Measurements from ENCODE around the gene LAGE3. TPM values are rescaled to one million over a fixed set of nuclear protein-coding genes. Genes with fewer than 3 reads are reported as not detected.
A peak's percentile ranks its signal among the peaks of the same experiment; 100 is the strongest.

The LAGE3 gene
- total and polyA plus RNA-seq, 2 of the 8 experiments (the other 6 are each of a cell fraction or from before 2014, with no cell fraction given): 44.5 to 102 TPM

DNA sequence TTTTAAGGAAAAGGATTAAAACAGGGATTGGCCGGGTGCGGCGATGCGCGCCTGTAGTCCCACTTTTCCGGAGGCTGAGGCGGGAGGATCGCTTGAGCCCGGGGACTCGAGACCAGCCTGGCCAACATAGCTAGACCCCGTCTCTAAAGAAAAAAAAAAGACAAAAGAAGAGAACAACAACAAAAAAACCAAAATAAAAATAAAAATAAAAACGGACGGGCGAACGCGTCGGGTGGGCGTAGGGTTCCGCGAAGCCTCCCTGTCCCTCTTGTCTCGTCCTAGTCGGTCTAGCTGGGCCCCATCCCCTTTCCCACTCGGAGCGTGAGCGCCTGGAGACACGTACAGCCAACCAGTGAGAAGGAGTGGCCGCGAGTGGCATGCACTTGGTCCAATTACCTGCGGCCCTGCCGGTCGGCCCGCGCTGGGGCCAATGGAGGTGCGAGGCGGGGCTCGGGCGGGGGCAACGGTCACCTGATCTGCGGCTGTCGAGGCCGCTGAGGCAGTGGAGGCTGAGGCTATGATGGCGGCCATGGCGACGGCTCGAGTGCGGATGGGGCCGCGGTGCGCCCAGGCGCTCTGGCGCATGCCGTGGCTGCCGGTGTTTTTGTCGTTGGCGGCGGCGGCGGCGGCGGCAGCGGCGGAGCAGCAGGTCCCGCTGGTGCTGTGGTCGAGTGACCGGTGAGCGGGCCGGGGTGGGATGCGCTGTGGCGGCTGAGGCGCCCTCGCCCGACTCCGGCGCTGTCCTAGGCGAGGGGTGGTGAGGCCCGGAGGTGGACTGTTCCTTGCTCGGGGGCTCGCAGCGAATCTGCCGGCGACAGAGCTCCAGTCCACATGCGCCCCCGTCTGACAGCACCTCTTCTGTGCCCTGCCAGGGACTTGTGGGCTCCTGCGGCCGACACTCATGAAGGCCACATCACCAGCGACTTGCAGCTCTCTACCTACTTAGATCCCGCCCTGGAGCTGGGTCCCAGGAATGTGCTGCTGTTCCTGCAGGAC lies 50.6 kb downstream of the LAGE3 start, which contains the start of gene ATP6AP1:
Gene ATP6AP1 (plus strand): TSS at position 502 of the 996 bp plus-strand sequence. CDS start 16 bp downstream, at position 518.
- 0 out of 2 replicates have a peak within 1 kb of the TSS, but pooled peaks have one; percentile 39 for H2AK5ac ChIP-seq (ENCODE audit: low read depth, low read length)
- H3K27ac ChIP-seq (ENCODE audit: low read depth, low read length): no peak within 1 kb of the TSS
- no peak within 1 kb of the TSS; the same call in 1 of the 2 replicates for H3K18ac ChIP-seq (ENCODE audit: extremely low read depth, low read length)
- no peak within 1 kb of the TSS for H3K23ac ChIP-seq (ENCODE audit: insufficient read length)
- FAIRE-seq (no peak), DNase-seq (ENCODE audit: low read depth in 1 of 2, low spot score in 2 of 2) (peak in 1 of 2 experiments; percentile 83)
- peaks cover 3 to 9% of the 10 kb centered on the region in 2 experiments; a peak in 2 of 4 replicates for H3K79me2 ChIP-seq (ENCODE audit: control insufficient read depth in 1 of 2, insufficient read depth in 2 of 2, low read length in 2 of 2)
- H3K4ac ChIP-seq (replicated peaks; ENCODE audit: insufficient read length, low read depth, low read length): no peak within 1 kb of the TSS
- peaks cover 4% of the 10 kb centered on the region; the same call in 1 of the 2 replicates for H3K23me2 ChIP-seq (ENCODE audit: low read depth, low read length)
- H3K4me2 ChIP-seq (ENCODE audit: insufficient read depth in 1 of 2, low read depth in 2 of 2, low read length in 2 of 2): peak within 1 kb of the TSS; percentile 66 to 82
- no peak within 1 kb of the TSS for H2BK120ac ChIP-seq (replicated peaks; ENCODE audit: low read depth, low read length)
- H3K27me3 ChIP-seq (replicated peaks in 1 of 4; ENCODE audit: control insufficient read depth in 3 of 4, extremely low read depth in 1 of 4, insufficient read depth in 3 of 4, low read length in 3 of 4): no peaks in the 10 kb centered on the region
- H3K14ac ChIP-seq (ENCODE audit: insufficient read length): no peak within 1 kb of the TSS
- no peak within 1 kb of the TSS for H4K91ac ChIP-seq (replicated peaks; ENCODE audit: insufficient read length, low read length)
- no peak within 1 kb of the TSS for H4K5ac ChIP-seq (ENCODE audit: insufficient read length, low read depth, low read length)
- no peaks in the 10 kb centered on the region for H3K79me1 ChIP-seq (ENCODE audit: low read depth, low read length)
- peaks cover 0 to 9% (median 7%) of the 10 kb centered on the region in 4 experiments; a peak in 5 of 8 replicates for H3K36me3 ChIP-seq (ENCODE audit: control insufficient read depth in 2 of 4, insufficient read depth in 4 of 4, low read length in 3 of 4)
- no peak within 1 kb of the TSS for H3K56ac ChIP-seq (replicated peaks; ENCODE audit: insufficient read length, low read depth, low read length)
- POLR2A ChIA-PET (ENCODE audit: partially characterized antibody): interaction anchor here (1.1 to 3.8 kb wide), 7 partner anchors 15 to 80 kb away, joined by 3 to 31 read pairs (median 4); partner anchors contain the start of genes DNASE1L1, FAM50A and RPL10
- H2BK15ac ChIP-seq (ENCODE audit: low read length): no peak within 1 kb of the TSS
- H4K20me1 ChIP-seq (replicated peaks in 1 of 2; ENCODE audit: control insufficient read depth in 1 of 2, insufficient read depth in 2 of 2, low read length in 2 of 2): peaks cover 0 to 4% of the 10 kb centered on the region in 2 experiments
- no peaks in the 10 kb centered on the region for H3K4me1 ChIP-seq (replicated peaks in 1 of 4; ENCODE audit: control insufficient read depth in 3 of 4, insufficient read depth in 4 of 4, low read length in 3 of 4)
- H2BK12ac ChIP-seq (ENCODE audit: low read depth, low read length): no peak within 1 kb of the TSS
- no peak within 1 kb of the TSS for H2AFZ ChIP-seq (ENCODE audit: low read length)
- H3K4me3 ChIP-seq (ENCODE audit: extremely low read depth in 1 of 4, insufficient read depth in 2 of 4, low read depth in 3 of 4, low read length in 4 of 4): peak within 1 kb of the TSS; percentile 30 to 84 (median 56)
- H3K9ac ChIP-seq (replicated peaks in 1 of 4; ENCODE audit: extremely low read depth in 1 of 4, low read depth in 3 of 4, low read length in 3 of 4): peak within 1 kb of the TSS in 3 of 4 experiments; percentile 22 to 79 (median 64); a peak in 4 of 7 replicates
- CTCF ChIA-PET (ENCODE audit: partially characterized antibody): interaction anchor here (0.5 to 1.5 kb wide), 5 partner anchors 19 to 486 kb away, joined by 3 to 4 read pairs (median 3); no protein-coding TSS in a partner anchor
- WGBS, 2 experiments (ENCODE audit: extremely low coverage in 1 of 2, insufficient coverage in 1 of 2, insufficient read length in 1 of 2, insufficient replicate concordance in 2 of 2, low coverage in 1 of 2, low lambda C conversion rate in 2 of 2, missing lambda C conversion rate in 1 of 2): 6% methylated on average over 18 of the region's 87 CpGs; no CpG with 5 or more reads in 1 of the 2 experiments
- peak within 1 kb of the TSS; percentile 25; the same call in 1 of the 2 replicates for H4K8ac ChIP-seq (ENCODE audit: extremely low read depth, insufficient read depth, low read length)
- no peak within 1 kb of the TSS for H2BK5ac ChIP-seq (ENCODE audit: low read depth, low read length)
- H2BK20ac ChIP-seq (ENCODE audit: low read length): no peak within 1 kb of the TSS
- no peaks in the 10 kb centered on the region for H3K9me3 ChIP-seq (ENCODE audit: insufficient read depth in 2 of 2, low read depth in 1 of 2, low read length in 1 of 2)
- TF ChIP-seq POU5F1 (IDR thresholded peaks at IDR 0.05; ENCODE audit: low read depth, low read length) (no peak), SRF (IDR thresholded peaks at IDR 0.05; ENCODE audit: low read depth, low read length) (no peak), CTBP2 (IDR thresholded peaks at IDR 0.05; ENCODE audit: borderline replicate concordance, insufficient read depth, insufficient read length, low read length) (no peak), RAD21 (IDR thresholded peaks at IDR 0.05 in 1 of 2, conservative IDR thresholded peaks at IDR 0.05 in 1 of 2; ENCODE audit: low read depth in 2 of 2, low read length in 2 of 2) (no peak), JUND (IDR thresholded peaks at IDR 0.05; ENCODE audit: low read length) (no peak), RXRA (IDR thresholded peaks at IDR 0.05; ENCODE audit: insufficient read depth, low read depth, low read length) (no peak), SP1 (IDR thresholded peaks at IDR 0.05; ENCODE audit: low read depth, low read length) (peak; percentile 94), NRF1 (IDR thresholded peaks at IDR 0.05; ENCODE audit: low read depth, low read length) (no peak), EZH2 (IDR thresholded peaks at IDR 0.05; ENCODE audit: low read depth, low read length, severe bottlenecking) (no peak), GABPA (IDR thresholded peaks at IDR 0.05; ENCODE audit: borderline replicate concordance, insufficient read depth, low read length) (no peak)
